K562 (cell line): Measurements from ENCODE around the gene ACKR3. TPM values are rescaled to one million over a fixed set of nuclear protein-coding genes. Genes with fewer than 3 reads are reported as not detected.

Experiments
- CUX1 ChIP-seq: fragments of 200-800 bp; sonication (Bioruptor generic); IDR thresholded peaks from 2 replicates; pipeline ENCODE4 v1.6.1; 2016; ENCODE audit warnings: missing genetic modification characterization, missing compliant biosample characterization
- KLF16 ChIP-seq: IDR thresholded peaks from 2 replicates; pipeline ENCODE4 v1.6.1; 2016; ENCODE audit warnings: antibody characterized with exemption
- RBM34 ChIP-seq: fragments of 200-400 bp; formaldehyde crosslinking; IDR thresholded peaks from 2 replicates; pipeline ENCODE4 v1.6.1; 2018; ENCODE audit warnings: low read length, borderline replicate concordance; ENCODE audit not compliant: insufficient read depth
- TFAP4 ChIP-seq: sonication (generic); formaldehyde crosslinking; IDR thresholded peaks from 2 replicates; pipeline ENCODE4 v1.8.0; 2022; ENCODE audit warnings: missing genetic modification reagents, mild to moderate bottlenecking, moderate library complexity, borderline replicate concordance
- ZNF318 ChIP-seq, 2 experiments: fragments of 450-650 bp; IDR thresholded peaks; 2 replicates each; pipeline ENCODE4 v1.6.1; 2016; ENCODE audit warnings: mild to moderate bottlenecking in 2 of 2, borderline replicate concordance in 1 of 2, low read depth in 1 of 2, moderate library complexity in 1 of 2
- polyA plus RNA-seq, 8 experiments: library from polyadenylated mRNA; depleted of rRNA in 4 of 8; stranded (reverse) in 5 of 8; unstranded in 3 of 8; fragments of >200 nt; fragmentation: Nextera tagmentation in 2 of 8; fragmentation: Illumina TruSeq in 1 of 8; extraction: Ambion mirVana in 2 of 8; extraction: Trizol in 1 of 8; gene quantifications; 2 replicates each; pipeline versions ENCODE4 v1.2.1 to v1.2.3, GENCODE V29; 2011 to 2014; ENCODE audit warnings: inconsistent platforms in 1 of 8, missing spikeins in 1 of 8
- total RNA-seq, 7 experiments: library from RNA; depleted of rRNA in 6 of 7; stranded (reverse); fragments of >200 nt in 6 of 7; fragmentation: Illumina TruSeq in 2 of 7; extraction: Trizol in 2 of 7; gene quantifications; 2 replicates each; pipeline versions ENCODE4 v1.2.1 to v1.2.3, GENCODE V29; 2011 to 2021; ENCODE audit warnings: low replicate concordance in 1 of 7

The ACKR3 gene
- total and polyA plus RNA-seq, 9 of the 15 experiments (the other 6 are each of a cell fraction or from before 2014, with no cell fraction given) = 0.07 TPM; not detected in 8

GRCh38 chr2:236555481-236555880, 14.1 kb upstream of the ACKR3 start (continued):
- TF ChIP-seq TFAP4 (no peak), RBM34 (no peak), KLF16 (no peak), ZNF318 (IDR thresholded peaks at IDR 0.05; ENCODE audit: borderline replicate concordance in 1 of 2, low read depth in 1 of 2) (no peak), CUX1 (CRISPR knock-in tag) (no peak)
